Measurements from ENCODE around the gene ELOA.

Gene ELOA

DNA sequence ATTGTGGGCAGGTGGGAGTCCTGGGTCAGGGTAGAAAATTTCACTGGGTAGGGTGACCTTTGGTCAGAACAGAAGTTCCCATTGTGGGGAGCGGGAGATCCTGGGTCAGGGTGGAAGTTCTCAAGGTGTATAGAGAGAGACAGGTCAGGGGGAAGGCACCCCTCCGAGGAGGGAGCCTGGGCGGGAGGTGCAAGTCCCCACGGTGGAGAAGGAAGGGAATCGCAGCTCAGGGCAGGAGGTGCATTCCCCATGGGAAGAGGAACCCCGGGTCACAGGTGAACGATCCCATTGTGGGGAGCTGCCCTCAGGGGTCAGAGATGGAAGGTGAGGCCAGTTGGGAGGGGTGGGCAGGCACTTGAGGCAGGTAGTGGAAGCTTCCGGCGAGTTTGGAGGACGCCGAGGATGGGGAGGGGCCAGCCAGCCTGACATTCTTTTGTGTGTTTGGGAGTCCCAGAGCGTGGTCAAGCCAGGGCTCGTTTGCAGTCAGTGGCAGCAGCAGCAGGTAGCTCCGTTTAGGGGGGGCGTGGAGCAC lies 48.3 kb downstream of the ELOA start:
- Histone ChIP-seq H3K4me1 (ENCODE audit: control insufficient read depth, insufficient read depth, low read length) (peaks cover 9% of the 10 kb centered on the region; the same call in 1 of the 2 replicates), H3K27ac (ENCODE audit: extremely low read depth, low read depth, low read length) (peak overlapping the region; percentile 20; the same call in 1 of the 2 replicates), H3K36me3 (ENCODE audit: control insufficient read depth in 2 of 2, insufficient read depth in 1 of 2, low read length in 2 of 2) (peaks cover 4 to 68% of the 10 kb centered on the region in 2 experiments), H3K9me3 (ENCODE audit: control insufficient read depth, insufficient read depth, low read depth, low read length) (no peaks in the 10 kb centered on the region), H3K4me3 (ENCODE audit: low read depth, low read length) (peak overlapping the region; percentile 73)
- POLR2A ChIA-PET = interaction anchor here (0.6 to 8.9 kb wide), 5 partner anchors 9 to 100 kb away, joined by 3 to 101 read pairs (median 6); partner anchors contain the start of genes GALE, PITHD1 and RPL11
- CTCF ChIA-PET = interaction anchor here (0.6 to 1.5 kb wide), 6 partner anchors 11 to 374 kb away, joined by 3 to 7 read pairs (median 4); no protein-coding TSS in a partner anchor
- peak; percentile 68 for TF ChIP-seq ZNF341 (tag by site-specific recombination; IDR thresholded peaks at IDR 0.05; ENCODE audit: low read depth)
- no peak for TF ChIP-seq ZNF266 (tag by site-specific recombination; IDR thresholded peaks at IDR 0.05; ENCODE audit: low read depth)
- 0 out of 2 replicates have a peak, but pooled peaks have one; percentile 49 for TF ChIP-seq ZNF501 (tag by site-specific recombination; IDR thresholded peaks at IDR 0.05)
- TF ChIP-seq ZNF600 (tag by site-specific recombination; IDR thresholded peaks at IDR 0.05) = peak; percentile 77
- TF ChIP-seq GLIS1 (tag by site-specific recombination; IDR thresholded peaks at IDR 0.05) = 0 out of 2 replicates have a peak, but pooled peaks have one; percentile 24
- TF ChIP-seq ZNF701 (tag by site-specific recombination; IDR thresholded peaks at IDR 0.05) = no peak
- 0 out of 2 replicates have a peak, but pooled peaks have one; percentile 14 for TF ChIP-seq HIC1 (tag by site-specific recombination; IDR thresholded peaks at IDR 0.05)
- TF ChIP-seq ZBTB49 (tag by site-specific recombination; IDR thresholded peaks at IDR 0.05; ENCODE audit: low read depth) = no peak
- TF ChIP-seq ZBTB48 (tag by site-specific recombination; IDR thresholded peaks at IDR 0.05) = peak; percentile 35
- TF ChIP-seq GLIS2 (tag by site-specific recombination; IDR thresholded peaks at IDR 0.05) = peak; percentile 31
- no peak for TF ChIP-seq ZNF274 (IDR thresholded peaks at IDR 0.05; ENCODE audit: low read length)
- TF ChIP-seq ZNF274 (tag by site-specific recombination; IDR thresholded peaks at IDR 0.05; ENCODE audit: borderline replicate concordance) = no peak
- TF ChIP-seq ZNF19 (tag by site-specific recombination; IDR thresholded peaks at IDR 0.05; ENCODE audit: low read depth) = no peak
- no peak for TF ChIP-seq ZNF837 (tag by site-specific recombination; IDR thresholded peaks at IDR 0.05)
- TF ChIP-seq, protein P1, sequence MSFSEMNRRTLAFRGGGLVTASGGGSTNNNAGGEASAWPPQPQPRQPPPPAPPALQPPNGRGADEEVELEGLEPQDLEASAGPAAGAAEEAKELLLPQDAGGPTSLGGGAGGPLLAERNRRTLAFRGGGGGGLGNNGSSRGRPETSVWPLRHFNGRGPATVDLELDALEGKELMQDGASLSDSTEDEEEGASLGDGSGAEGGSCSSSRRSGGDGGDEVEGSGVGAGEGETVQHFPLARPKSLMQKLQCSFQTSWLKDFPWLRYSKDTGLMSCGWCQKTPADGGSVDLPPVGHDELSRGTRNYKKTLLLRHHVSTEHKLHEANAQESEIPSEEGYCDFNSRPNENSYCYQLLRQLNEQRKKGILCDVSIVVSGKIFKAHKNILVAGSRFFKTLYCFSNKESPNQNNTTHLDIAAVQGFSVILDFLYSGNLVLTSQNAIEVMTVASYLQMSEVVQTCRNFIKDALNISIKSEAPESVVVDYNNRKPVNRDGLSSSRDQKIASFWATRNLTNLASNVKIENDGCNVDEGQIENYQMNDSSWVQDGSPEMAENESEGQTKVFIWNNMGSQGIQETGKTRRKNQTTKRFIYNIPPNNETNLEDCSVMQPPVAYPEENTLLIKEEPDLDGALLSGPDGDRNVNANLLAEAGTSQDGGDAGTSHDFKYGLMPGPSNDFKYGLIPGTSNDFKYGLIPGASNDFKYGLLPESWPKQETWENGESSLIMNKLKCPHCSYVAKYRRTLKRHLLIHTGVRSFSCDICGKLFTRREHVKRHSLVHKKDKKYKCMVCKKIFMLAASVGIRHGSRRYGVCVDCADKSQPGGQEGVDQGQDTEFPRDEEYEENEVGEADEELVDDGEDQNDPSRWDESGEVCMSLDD (tag by site-specific recombination; IDR thresholded peaks at IDR 0.05) = peak; percentile 88
- TF ChIP-seq, protein P2, sequence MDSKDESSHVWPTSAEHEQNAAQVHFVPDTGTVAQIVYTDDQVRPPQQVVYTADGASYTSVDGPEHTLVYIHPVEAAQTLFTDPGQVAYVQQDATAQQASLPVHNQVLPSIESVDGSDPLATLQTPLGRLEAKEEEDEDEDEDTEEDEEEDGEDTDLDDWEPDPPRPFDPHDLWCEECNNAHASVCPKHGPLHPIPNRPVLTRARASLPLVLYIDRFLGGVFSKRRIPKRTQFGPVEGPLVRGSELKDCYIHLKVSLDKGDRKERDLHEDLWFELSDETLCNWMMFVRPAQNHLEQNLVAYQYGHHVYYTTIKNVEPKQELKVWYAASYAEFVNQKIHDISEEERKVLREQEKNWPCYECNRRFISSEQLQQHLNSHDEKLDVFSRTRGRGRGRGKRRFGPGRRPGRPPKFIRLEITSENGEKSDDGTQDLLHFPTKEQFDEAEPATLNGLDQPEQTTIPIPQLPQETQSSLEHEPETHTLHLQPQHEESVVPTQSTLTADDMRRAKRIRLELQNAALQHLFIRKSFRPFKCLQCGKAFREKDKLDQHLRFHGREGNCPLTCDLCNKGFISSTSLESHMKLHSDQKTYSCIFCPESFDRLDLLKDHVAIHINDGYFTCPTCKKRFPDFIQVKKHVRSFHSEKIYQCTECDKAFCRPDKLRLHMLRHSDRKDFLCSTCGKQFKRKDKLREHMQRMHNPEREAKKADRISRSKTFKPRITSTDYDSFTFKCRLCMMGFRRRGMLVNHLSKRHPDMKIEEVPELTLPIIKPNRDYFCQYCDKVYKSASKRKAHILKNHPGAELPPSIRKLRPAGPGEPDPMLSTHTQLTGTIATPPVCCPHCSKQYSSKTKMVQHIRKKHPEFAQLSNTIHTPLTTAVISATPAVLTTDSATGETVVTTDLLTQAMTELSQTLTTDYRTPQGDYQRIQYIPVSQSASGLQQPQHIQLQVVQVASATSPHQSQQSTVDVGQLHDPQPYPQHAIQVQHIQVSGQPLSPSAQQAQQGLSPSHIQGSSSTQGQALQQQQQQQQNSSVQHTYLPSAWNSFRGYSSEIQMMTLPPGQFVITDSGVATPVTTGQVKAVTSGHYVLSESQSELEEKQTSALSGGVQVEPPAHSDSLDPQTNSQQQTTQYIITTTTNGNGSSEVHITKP (tag by site-specific recombination; IDR thresholded peaks at IDR 0.05) = peak; percentile 91
- TF ChIP-seq, protein P3, sequence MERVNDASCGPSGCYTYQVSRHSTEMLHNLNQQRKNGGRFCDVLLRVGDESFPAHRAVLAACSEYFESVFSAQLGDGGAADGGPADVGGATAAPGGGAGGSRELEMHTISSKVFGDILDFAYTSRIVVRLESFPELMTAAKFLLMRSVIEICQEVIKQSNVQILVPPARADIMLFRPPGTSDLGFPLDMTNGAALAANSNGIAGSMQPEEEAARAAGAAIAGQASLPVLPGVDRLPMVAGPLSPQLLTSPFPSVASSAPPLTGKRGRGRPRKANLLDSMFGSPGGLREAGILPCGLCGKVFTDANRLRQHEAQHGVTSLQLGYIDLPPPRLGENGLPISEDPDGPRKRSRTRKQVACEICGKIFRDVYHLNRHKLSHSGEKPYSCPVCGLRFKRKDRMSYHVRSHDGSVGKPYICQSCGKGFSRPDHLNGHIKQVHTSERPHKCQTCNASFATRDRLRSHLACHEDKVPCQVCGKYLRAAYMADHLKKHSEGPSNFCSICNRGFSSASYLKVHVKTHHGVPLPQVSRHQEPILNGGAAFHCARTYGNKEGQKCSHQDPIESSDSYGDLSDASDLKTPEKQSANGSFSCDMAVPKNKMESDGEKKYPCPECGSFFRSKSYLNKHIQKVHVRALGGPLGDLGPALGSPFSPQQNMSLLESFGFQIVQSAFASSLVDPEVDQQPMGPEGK (tag by site-specific recombination; IDR thresholded peaks at IDR 0.05) = peak; percentile 58
- peak; percentile 64 for TF ChIP-seq SP2 (tag by site-specific recombination; IDR thresholded peaks at IDR 0.05)
- TF ChIP-seq ZNF335 (tag by site-specific recombination; conservative IDR thresholded peaks at IDR 0.05) = peak; percentile 49; the same call in 1 of the 2 replicates
- no peak for TF ChIP-seq ZNF138 (tag by site-specific recombination; IDR thresholded peaks at IDR 0.05; ENCODE audit: borderline replicate concordance)
- 0 out of 2 replicates have a peak, but pooled peaks have one; percentile 10 for TF ChIP-seq SP7 (tag by site-specific recombination; IDR thresholded peaks at IDR 0.05)
- TF ChIP-seq SP3 (tag by site-specific recombination; IDR thresholded peaks at IDR 0.05) = 0 out of 2 replicates have a peak, but pooled peaks have one; percentile 28
- no peak for TF ChIP-seq ZNF202 (tag by site-specific recombination; IDR thresholded peaks at IDR 0.05; ENCODE audit: borderline replicate concordance)
